GM10266 (cell line): ENCODE data around the gene RHOB.

Experiments used
- DNase-seq: peaks from one replicate; pipeline ENCODE4 v3.0.0; 2012; ENCODE audit errors: extremely low spot score
- TF ChIP-seq, protein P1 (sequence below): IDR thresholded peaks from 2 replicates; pipeline ENCODE4 v1.5.1; 2012; ENCODE audit warnings: mild to moderate bottlenecking, low read depth; ENCODE audit not compliant: control insufficient read depth, insufficient read depth; ENCODE audit errors: missing control alignments

RHOB gene

DNA sequence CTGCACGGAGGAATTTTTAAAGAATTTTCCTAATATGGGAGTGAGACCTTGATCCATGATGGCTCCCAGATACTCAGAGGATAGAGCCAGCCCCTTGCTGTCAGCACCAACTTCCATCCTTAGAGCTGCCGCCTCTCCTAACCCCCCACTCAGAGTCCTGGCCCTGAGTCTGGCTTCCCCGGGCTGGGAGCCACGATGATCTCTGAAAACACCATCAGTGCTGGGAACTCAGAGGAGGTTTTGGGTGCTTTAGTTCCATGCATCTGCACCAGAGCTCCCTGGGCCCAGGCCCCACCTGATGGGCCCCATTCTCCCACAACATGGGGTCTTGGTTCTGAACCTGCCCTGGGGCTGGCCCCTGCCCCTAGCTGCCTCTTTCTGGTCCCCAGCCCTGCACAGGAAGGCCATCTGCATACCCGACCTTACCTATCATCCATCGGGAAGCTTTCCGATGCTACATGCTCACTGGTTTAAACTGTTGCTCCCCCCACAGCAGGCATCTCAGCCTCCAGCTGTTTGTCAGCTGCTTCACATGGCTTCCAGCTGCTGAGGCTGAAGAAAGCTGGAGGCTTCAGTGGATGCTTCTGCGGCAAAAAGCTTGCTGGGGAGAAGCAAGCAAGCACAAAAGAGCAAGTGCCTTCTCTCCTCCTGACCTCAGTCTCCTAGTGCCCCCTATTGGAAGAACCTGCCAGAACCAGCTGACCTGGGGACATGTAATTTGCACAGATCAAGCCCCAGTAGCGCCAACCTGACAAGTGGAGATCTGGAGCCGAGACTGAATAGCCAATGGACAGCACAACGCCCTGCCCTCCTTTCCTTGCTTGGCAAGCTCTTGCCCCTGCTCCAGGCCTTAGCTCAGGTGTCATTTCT is 24.2 kb upstream of the RHOB start:
- DNase-seq, result peak; percentile 32
- TF ChIP-seq, protein P1, sequence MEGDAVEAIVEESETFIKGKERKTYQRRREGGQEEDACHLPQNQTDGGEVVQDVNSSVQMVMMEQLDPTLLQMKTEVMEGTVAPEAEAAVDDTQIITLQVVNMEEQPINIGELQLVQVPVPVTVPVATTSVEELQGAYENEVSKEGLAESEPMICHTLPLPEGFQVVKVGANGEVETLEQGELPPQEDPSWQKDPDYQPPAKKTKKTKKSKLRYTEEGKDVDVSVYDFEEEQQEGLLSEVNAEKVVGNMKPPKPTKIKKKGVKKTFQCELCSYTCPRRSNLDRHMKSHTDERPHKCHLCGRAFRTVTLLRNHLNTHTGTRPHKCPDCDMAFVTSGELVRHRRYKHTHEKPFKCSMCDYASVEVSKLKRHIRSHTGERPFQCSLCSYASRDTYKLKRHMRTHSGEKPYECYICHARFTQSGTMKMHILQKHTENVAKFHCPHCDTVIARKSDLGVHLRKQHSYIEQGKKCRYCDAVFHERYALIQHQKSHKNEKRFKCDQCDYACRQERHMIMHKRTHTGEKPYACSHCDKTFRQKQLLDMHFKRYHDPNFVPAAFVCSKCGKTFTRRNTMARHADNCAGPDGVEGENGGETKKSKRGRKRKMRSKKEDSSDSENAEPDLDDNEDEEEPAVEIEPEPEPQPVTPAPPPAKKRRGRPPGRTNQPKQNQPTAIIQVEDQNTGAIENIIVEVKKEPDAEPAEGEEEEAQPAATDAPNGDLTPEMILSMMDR, result peak; percentile 44

DNA sequence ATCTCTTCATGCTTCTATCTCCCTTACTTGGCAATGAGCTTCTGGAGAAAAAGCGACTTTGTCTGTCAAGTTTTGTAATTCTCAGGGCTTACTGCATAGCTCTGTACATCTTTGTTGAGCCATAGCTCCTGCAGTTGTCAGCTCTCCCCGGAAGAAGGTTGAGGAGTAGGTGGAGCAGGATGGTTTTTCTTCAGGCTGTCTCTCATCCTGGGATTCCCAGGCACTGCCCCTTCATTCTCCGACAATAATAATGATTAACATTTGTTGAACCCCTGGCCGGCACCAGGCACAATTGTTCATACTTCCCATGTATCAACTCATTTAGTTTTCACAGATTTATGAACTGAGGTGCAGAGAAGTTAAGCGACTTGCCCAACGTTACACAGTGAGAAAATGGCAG is 23.5 kb upstream of the RHOB start:
- no peak for DNase-seq
- TF ChIP-seq, protein P1, result no peak

DNA sequence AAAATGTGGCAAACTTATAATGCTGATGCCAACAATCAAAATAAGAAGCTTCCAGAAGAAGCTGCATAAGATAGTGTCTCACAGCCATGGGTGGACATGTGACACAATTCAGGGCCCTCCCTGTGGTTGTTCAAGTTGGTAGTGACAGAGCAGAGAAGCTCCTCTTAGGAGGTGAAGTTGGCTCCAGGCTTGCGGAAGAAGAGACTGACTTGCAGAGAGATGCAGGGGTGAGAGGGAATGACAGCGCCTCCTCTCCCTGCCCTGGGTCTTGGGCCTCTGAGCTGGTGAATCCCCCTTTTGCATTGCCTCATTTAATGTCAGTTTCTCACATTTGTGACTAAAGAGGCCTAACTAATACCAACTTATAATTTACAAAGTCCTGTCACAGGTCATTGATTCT is 23.0 kb upstream of the RHOB start:
- TF ChIP-seq, protein P1, result no peak
- no peak for DNase-seq

DNA sequence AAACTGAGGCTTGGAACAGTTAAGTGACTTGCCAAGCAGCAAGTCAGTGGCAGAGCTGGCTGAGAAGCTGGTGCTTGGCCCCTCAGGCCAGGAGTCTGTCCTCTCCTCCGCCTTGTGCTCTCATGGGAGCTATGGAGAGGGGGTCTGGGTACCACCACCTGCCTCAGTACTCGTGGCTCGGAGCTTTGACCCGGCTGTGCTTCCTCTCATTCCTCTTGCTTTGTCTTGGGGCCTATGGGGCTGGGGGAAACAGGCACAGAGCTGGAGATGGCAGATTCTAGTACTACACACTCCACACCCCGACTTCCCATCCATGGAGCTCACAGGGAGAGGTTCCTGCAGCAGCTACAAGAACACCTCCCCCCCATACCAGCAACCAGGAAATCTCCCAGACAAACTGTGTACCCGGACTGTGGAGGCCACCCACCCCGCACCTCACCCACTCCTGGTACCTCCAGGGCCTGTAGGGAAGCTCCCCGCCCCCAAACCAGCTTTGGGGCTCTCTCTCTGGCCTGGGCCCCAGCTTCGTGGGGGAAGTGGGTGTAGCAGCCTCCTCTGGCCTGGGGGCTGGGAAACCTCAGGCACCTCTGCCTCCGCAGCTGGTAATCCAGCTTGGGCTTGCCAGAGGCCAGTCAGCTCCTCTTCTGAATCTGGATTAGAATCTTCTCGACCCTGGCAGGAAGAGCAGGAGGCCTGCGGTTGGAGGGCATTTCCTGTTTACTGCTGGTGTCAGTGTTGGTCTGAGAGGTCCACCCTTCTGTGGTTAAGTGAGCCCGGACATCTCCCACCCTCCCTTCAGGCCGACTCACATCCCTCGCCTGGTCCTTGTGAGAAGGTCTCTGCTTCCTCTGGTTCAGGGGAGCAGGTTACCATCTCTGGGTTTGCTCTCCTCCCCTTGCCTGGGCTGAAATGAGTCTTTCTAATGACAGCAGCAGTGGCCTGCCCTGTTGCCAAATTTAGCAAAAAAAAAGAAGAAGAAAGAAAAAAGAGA is 22.3 kb upstream of the RHOB start:
- DNase-seq, result peak; percentile 39
- TF ChIP-seq, protein P1, result no peak

DNA sequence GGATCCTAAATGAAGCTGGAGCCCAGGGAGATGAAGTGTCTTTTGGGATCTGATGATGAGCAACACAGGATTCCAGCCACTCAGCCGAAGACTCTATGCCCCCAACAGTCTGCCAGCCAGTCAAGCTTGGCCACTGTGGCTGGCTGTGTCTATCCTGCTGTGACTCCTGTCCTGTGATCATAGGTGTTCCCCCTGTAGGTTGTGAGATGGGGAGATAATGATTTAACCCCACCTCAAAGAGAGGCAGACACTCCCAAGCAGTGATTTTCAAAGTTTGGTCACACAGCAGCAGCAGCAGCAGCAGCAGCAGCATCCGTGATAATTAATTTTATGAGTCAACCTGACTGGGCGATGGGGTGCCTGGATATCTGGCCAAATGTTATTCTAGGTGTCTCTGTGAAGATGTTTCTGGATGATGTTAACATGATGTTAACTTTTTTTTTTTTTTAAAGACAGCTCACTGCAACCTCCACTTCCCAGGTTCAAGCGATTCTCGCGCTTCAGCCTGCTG is 21.4 kb upstream of the RHOB start:
- TF ChIP-seq, protein P1, result no peak
- no peak for DNase-seq

DNA sequence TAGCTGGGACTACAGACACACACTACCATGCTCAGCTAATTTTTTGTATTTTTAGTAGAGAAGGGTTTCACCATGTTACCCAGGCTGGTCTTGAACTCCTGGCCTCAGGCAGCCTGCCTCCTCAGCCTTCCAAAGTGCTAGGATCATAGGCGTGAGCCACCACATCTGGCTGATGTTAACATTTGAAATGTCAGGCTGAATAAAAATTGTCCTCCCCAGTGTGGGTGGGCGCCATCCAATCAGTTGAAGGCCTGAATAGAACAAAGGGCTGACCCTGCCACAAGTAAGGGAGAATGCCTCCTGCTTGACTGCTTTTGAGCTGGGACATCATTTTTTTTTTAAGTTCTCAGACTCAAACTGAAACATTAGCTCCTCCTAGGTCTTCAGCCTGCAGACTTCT is 21.0 kb upstream of the RHOB start:
- no peak for DNase-seq
- TF ChIP-seq, protein P1, result no peak
